ENCODE results near the gene TLE2. TPM values are rescaled to one million over a fixed set of nuclear protein-coding genes. Genes with fewer than 3 reads are reported as not detected.

The TLE2 gene
- 2.5 to 3.8 TPM (median 3.0 TPM) in 5 replicates for total RNA-seq (2022; extraction: Qiagen RNA extraction)

DNA sequence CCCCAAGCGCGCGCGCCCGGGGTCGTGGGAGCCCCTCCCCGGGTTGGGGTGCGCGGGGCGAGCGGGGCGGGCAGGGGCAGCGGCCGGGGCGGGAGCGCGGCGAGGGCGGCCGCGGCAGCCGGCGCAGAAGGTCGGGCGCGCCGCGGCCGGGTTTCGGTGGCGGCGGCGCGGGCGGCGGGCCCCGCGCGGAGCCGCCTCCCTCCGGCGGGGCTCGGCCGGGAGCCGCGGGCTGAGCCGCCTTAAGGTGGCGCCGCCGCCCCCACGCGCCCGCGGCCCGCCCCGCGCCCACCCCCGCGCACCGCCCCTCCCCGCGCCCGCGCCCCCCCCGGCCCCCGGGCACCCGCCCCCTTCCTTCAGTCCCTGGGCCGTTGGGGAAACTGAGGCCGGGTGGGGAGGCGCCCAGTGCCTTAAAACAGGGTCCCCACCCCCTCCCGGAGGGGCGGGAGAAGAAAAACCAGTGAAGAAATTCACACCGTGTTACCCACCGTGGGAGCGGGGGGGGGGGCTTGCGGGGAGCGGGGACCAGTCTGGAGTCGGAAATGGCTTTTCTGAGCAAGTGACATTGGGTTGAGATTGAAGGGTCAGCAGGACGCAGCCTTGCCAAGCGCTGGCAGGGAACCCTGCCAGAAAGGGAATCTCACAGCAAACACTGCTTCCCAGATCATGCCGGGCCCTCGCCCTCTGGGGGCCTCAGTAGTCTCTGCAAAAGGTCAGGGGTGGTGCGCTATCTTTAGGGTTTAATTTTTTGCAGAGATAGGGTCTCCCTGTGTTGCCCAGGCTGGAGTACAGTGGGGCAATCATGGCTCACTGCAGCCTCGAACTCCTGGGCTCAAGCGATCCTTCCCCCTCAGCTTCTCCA is at the start of gene TLE2:
Gene TLE2 (minus strand): TSS at position 216 of the 859 bp plus-strand sequence. CDS start 376 bp downstream, outside the sequence.

DNA sequence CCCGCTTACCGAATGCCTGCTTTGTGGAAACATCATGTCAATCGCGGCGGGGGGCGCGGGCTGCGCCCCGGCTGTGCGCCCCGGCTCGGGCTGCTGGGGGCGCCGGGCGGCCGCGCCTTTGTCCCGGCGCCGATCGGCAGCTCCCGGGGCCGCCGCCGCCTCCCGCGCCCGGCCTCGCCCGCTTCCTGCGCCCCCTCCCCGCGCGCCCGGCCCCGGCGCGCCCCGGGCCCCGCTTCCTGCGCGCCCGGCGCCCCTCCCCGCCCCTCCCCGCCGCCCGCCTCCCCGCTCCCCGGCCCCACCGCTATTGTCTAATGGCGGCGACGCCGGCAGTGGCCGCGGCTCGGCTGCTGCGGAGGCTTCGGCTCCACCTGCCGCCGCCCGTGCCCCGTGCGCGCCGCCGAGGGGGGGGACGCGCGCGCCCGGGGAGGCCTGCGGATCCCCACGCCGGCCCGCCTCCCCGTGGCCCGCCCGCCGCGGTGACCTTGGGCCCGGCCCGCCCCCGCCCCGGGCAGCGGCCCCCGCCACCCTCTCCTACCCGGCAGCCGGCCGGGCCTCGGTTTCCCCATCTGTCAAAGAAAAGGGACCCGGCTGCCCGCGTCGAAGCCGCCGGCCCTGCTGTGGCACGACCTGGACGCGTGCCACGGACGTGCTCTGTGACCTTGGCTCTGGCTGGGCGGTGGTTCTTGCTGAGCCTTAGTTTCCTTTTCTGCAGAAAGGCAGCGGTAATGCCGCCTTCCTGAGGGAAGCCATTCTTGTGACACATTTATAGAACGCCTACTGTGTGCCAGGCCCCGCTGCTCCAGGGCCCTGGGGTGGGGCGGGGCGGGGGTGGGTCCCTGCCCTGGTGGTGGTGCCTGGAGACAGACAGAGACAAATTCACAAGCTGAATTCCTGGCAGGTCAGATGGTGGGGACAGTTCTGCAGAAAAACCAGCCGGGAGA is 33.4 kb upstream of the TLE2 start, which contains the start of gene TLE5:
Gene TLE5 (minus strand): TSS at position 331 of the 941 bp plus-strand sequence. CDS start 295 bp downstream, at position 36.

DNA sequence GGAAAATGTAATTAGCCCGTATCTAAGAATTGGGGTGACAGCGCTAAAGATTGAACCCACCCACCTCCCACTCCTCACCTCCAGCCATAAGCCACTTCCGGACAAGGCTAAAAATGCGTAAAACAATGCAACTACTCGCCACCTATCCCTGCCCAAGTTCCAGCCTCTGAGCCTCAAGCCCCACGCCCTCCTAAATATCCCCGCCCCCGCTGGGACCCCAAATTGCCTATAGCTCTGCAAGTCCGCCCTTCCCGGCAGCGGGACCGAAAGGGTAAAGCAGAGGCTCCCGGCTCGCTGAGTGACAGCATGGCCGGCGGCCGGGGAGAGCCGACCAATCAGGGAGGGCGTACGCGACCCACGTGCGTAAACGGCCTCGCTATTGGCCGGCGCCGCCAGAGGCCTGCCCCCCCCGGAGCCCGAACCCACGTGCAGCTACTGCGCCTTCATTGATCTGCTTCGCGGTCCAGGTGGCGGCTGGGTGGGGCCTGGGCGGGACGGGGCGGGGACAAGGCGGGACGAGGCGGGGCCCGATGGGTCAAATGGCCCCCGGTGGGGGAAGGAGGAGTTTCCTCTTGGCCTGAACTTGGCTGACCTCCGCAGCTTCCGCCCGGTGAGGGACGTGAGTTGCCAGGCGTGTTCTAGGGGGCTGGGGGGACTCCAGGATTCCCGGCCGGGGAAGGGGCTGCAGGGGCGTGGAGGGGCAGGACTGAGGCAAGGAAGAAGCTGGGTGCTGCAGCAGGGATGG is 51.9 kb downstream of the TLE2 start, which contains the start of gene TLE6:
Gene TLE6 (plus strand): TSS at position 564 of the 745 bp plus-strand sequence. CDS start 670 bp downstream, outside the sequence.

Other genes starting within 250 kb of the TLE2 start
- 55.3 to 78.0 TPM (median 68.4 TPM) in 5 replicates for gene SGTA, start 246.0 kb downstream of the TLE2 start, total RNA-seq (2022; extraction: Qiagen RNA extraction)
- 83.4 to 100 TPM (median 97.1 TPM) in 5 replicates for gene THOP1, start 243.8 kb downstream of the TLE2 start, total RNA-seq (2022; extraction: Qiagen RNA extraction)
- 0.77 to 1.1 TPM (median 0.91 TPM) in 5 replicates for gene ZNF554, start 209.4 kb downstream of the TLE2 start, total RNA-seq (2022; extraction: Qiagen RNA extraction)
- gene ZNF555, start 187.8 kb downstream of the TLE2 start, total RNA-seq (2022; extraction: Qiagen RNA extraction) = 1.8 to 2.8 TPM (median 2.4 TPM) in 5 replicates
- 0.02 to 0.07 TPM (median 0.05 TPM) in 5 replicates for gene ZNF556, start 161.9 kb downstream of the TLE2 start, total RNA-seq (2022; extraction: Qiagen RNA extraction)
- 3.7 to 5.4 TPM (median 4.1 TPM) in 5 replicates for gene ZNF57, start 128.4 kb downstream of the TLE2 start, total RNA-seq (2022; extraction: Qiagen RNA extraction)
- 1.4 to 2.0 TPM (median 1.6 TPM) in 5 replicates for gene ZNF77, start 84.3 kb downstream of the TLE2 start, total RNA-seq (2022; extraction: Qiagen RNA extraction)
- gene TLE6, start 51.7 kb downstream of the TLE2 start, total RNA-seq (2022; extraction: Qiagen RNA extraction) = 4.7 to 6.8 TPM (median 5.3 TPM) in 5 replicates
- 194 to 285 TPM (median 274 TPM) in 5 replicates for gene TLE5, start 33.2 kb upstream of the TLE2 start, total RNA-seq (2022; extraction: Qiagen RNA extraction)
- gene GNA11, start 65.1 kb upstream of the TLE2 start, total RNA-seq (2022; extraction: Qiagen RNA extraction) = 31.8 to 34.2 TPM (median 32.4 TPM) in 5 replicates
- 0.05 to 0.14 TPM (median 0.07 TPM) in 5 replicates for gene GNA15, start 106.8 kb upstream of the TLE2 start, total RNA-seq (2022; extraction: Qiagen RNA extraction)
- 0.10 to 0.22 TPM (median 0.14 TPM) in 5 replicates for gene S1PR4, start 149.5 kb upstream of the TLE2 start, total RNA-seq (2022; extraction: Qiagen RNA extraction)
- 57.8 to 84.1 TPM (median 76.6 TPM) in 5 replicates for gene NCLN, start 156.7 kb upstream of the TLE2 start, total RNA-seq (2022; extraction: Qiagen RNA extraction)
- 0.29 to 0.66 TPM (median 0.46 TPM) in 5 replicates for gene CELF5, start 195.4 kb upstream of the TLE2 start, total RNA-seq (2022; extraction: Qiagen RNA extraction)